Tibial artery (tissue), 4 donors: ENCODE results near the gene MSL1.

Experiments used
- DNase-seq, 2 donors: peaks; one replicate each; pipeline ENCODE4 v3.0.0-alpha.2; 2019
- H3K27ac ChIP-seq, 2 donors: fragments of 200-600 bp; sonication (generic) in 1 of 2; 1 replicate in 1 of 2; 2 replicates in 1 of 2; pipeline ENCODE4 v1.5.1; 2018 to 2019; ENCODE audit warnings: mild to moderate bottlenecking in 1 of 2
- H3K27me3 ChIP-seq, 2 donors: fragments of 200-600 bp; sonication (generic) in 1 of 2; one replicate each; pipeline versions ENCODE4 v1.5.1 to v1.6.0; 2016 to 2019
- H3K36me3 ChIP-seq, 3 donors: fragments of 200-600 bp; sonication (generic) in 2 of 3; one replicate each; pipeline ENCODE4 v1.5.1; 2016 to 2019; ENCODE audit warnings: mild to moderate bottlenecking in 2 of 3
- H3K4me1 ChIP-seq, 4 donors: fragments of 200-600 bp; sonication (generic) in 2 of 4; 1 replicate in 3 of 4; 2 replicates in 1 of 4; pipeline ENCODE4 v1.5.1; 2016 to 2019
- H3K4me3 ChIP-seq, 2 donors: fragments of 200-600 bp; sonication (generic) in 1 of 2; 1 replicate in 1 of 2; 2 replicates in 1 of 2; pipeline ENCODE4 v1.5.1; 2018 to 2019; ENCODE audit warnings: mild to moderate bottlenecking in 2 of 2
- H3K9me3 ChIP-seq, 3 donors: fragments of 200-600 bp; sonication (generic) in 1 of 3; one replicate each; pipeline ENCODE4 v1.5.1; 2016 to 2019
- CTCF ChIP-seq, 2 experiments: fragments of 200-600 bp in 1 of 2; fragments of 450-650 bp in 1 of 2; IDR thresholded peaks; one replicate each; pipeline ENCODE4 v1.5.1; 2017 to 2019; ENCODE audit warnings: antibody characterized with exemption in 2 of 2, mild to moderate bottlenecking in 1 of 2, moderate library complexity in 1 of 2
- intact Hi-C: fragments of 100-400 bp; cut with DNase I; formaldehyde crosslinking; loops from one replicate; pipeline ENCODE4 v1.15.0; 2023; ENCODE audit warnings: low total_unique reads

Gene MSL1

GRCh38 chr17:40110026-40110845, 11.5 kb upstream of the MSL1 start:
- DNase-seq: peak in 1 of 2 donors; percentile 68
- H3K4me1 ChIP-seq: peaks cover 11 to 97% (median 91%) of the 10 kb centered on the region in 4 donors
- intact Hi-C loops: loop anchor here (5.0 kb wide), 2 partner anchors 48 to 57 kb away; partner anchors contain the start of gene THRA
- H3K4me3 ChIP-seq: no peak overlapping the region
- no peaks in the 10 kb centered on the region for H3K27me3 ChIP-seq
- no peak for TF ChIP-seq CTCF (IDR thresholded peaks at IDR 0.05)
- H3K27ac ChIP-seq: peak overlapping the region; percentile 94 to 98
- H3K36me3 ChIP-seq: no peaks in the 10 kb centered on the region
- H3K9me3 ChIP-seq: no peaks in the 10 kb centered on the region

GRCh38 chr17:40111221-40112128, 10.3 kb upstream of the MSL1 start:
- peak overlapping the region; percentile 94 to 98 for H3K27ac ChIP-seq
- DNase-seq: peak; percentile 96 to 98
- peak; percentile 80 to 90 for TF ChIP-seq CTCF (IDR thresholded peaks at IDR 0.05)
- no peaks in the 10 kb centered on the region for H3K9me3 ChIP-seq
- H3K27me3 ChIP-seq: no peaks in the 10 kb centered on the region
- peak overlapping the region; percentile 2 to 26 for H3K4me3 ChIP-seq
- H3K4me1 ChIP-seq: peaks cover 11 to 87% (median 80%) of the 10 kb centered on the region in 4 donors
- H3K36me3 ChIP-seq: no peaks in the 10 kb centered on the region
- intact Hi-C loops: loop anchor here (5.0 kb wide), 2 partner anchors 49 to 56 kb away; partner anchors contain the start of gene THRA

- DNase-seq: peak in 1 of 2 donors; percentile 54
- H3K27me3 ChIP-seq: no peaks in the 10 kb centered on the region
- no peak for TF ChIP-seq CTCF (IDR thresholded peaks at IDR 0.05)
- H3K4me1 ChIP-seq: peaks cover 11 to 79% (median 73%) of the 10 kb centered on the region in 4 donors
- H3K4me3 ChIP-seq: peak overlapping the region in 1 of 2 donors; percentile 3
- intact Hi-C loops: loop anchor here (5.0 kb wide), 2 partner anchors 50 to 55 kb away; partner anchors contain the start of gene THRA
- H3K9me3 ChIP-seq: no peaks in the 10 kb centered on the region
- H3K27ac ChIP-seq: peak overlapping the region; percentile 94 to 98
- H3K36me3 ChIP-seq: no peaks in the 10 kb centered on the region
These were observed 9.5 kb upstream of the MSL1 start for GRCh38 chr17:40112191-40112711.

- peak; percentile 61 to 72 for DNase-seq
These were observed 9.1 kb upstream of the MSL1 start for GRCh38 chr17:40112718-40113109.

More at GRCh38 chr17:40112718-40113109, 9.1 kb upstream of the MSL1 start:
- Histone ChIP-seq H3K27me3 (no peaks in the 10 kb centered on the region), H3K27ac (peak overlapping the region; percentile 94 to 98), H3K4me3 (peak overlapping the region; percentile 3 to 41), H3K36me3 (no peaks in the 10 kb centered on the region), H3K4me1 (peaks cover 11 to 75% (median 68%) of the 10 kb centered on the region in 4 donors), H3K9me3 (no peaks in the 10 kb centered on the region)
- intact Hi-C loops: loop anchor here (5.0 kb wide), 2 partner anchors 50 to 55 kb away; partner anchors contain the start of gene THRA
- TF ChIP-seq CTCF (IDR thresholded peaks at IDR 0.05): no peak
